ENCODE results near the gene TMEM11.

DNA sequence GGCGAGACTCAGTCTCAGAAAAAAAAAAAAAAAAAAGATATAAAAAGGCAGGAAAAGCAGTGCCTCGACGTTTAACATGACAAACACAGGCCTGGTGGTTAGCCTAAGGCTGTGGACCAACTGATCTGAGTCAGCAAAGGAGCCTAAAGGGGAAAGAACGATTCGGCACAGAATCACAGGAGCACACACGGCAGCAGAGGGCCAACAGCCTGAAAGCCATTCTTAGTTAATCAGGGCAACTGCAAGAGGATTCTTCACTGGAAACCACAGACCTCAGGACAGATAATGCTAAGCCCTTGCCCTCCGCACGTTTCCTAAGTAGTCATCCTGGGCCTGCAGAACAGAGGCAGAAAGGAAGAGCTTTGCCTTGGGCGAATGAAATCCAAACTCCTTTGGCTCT lies 14.7 kb downstream of the TMEM11 start:
- TF ChIP-seq GATA2 (IDR thresholded peaks at IDR 0.05; ENCODE audit: low read depth, low read length): no peak
- no peak for TF ChIP-seq GATA3 (IDR thresholded peaks at IDR 0.05; ENCODE audit: low read depth, low read length)

All from SH-SY5Y (cell line).